HG03108 (cell line): ENCODE data around the gene TP63.

Experiments used
- ATAC-seq: cut with Tn5 transposase; IDR thresholded peaks from one replicate; pipeline ENCODE4 v1.9.1; 2021; ENCODE audit warnings: moderate library complexity; ENCODE audit not compliant: unreplicated experiment

TP63 gene

DNA sequence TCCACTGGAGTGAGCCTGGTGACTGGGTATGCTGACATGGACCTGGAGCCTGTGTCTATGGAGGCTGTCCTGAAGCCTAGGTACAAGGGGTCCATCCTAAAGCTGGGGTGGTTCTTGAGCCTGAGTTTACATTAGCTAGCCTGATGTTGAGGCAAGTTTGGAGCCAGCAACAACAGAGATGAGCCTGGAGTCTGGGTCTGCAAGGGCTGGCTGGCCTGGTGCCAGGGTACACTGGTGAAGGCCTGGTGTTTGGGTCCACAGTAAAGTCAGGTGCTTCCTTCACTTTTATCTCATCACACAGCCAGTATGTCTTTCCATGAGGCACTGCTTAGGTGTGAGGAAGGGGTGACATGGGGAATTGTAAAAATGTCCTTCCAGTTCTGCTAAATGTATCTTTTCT lies 49.5 kb downstream of the TP63 start:
- no peak for ATAC-seq

DNA sequence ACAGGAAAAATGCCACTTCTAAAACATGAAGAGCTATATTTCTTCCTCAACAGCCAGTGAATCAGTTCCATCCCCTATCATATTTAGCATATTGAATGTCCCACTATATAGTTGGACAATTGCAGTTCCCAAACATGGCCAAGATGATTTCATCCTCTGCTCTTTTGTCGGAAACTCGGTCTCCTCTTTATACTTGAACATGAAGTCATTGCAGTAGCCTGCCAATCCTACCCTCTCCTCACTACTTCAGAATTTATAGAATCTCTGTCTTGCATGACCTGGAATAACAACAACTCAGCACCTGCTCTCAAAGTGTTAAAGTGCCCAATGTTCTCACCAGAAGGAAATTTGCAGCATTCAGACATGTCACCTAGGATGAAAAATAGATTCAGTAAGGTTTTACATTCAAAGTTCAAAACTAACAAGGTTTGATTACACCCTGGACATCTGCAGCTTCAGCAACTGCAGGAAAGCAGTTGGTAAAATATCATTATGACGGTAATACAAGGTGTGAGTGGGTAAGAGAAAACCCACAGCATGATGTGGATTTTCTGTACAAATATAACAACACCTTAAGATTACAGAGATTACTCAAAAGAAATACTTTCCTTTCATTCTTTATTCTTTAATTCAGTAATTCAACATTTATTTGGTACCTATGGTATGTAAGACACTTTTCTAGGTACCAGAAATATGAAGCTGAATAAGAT lies 52.5 kb downstream of the TP63 start:
- no peak for ATAC-seq

- no peak for ATAC-seq
Observed at GRCh38 chr3:189684317-189684716, 53.1 kb downstream of the TP63 start.

GRCh38 chr3:189685291-189685690 lies 54.1 kb downstream of the TP63 start:
- ATAC-seq, result no peak

DNA sequence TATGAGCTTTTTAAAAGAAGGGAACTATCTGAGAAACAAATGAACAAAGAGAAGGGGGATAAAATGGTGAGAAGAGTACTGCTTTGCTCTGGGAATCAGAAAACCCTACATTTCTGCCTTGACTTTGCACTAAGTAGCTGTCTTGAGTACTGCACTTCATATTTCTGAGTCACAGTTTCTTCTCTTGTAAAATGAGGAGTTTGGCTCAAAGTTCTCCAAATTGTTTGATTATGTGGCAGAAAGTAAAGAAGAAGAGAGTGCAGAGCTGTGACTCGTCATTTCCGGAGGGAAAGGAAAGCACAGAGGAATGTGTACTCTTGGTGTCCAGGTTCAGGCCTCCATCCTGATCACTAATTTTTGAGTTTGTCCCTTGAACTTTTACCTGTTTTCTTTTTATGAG lies 54.7 kb downstream of the TP63 start:
- ATAC-seq, result no peak

DNA sequence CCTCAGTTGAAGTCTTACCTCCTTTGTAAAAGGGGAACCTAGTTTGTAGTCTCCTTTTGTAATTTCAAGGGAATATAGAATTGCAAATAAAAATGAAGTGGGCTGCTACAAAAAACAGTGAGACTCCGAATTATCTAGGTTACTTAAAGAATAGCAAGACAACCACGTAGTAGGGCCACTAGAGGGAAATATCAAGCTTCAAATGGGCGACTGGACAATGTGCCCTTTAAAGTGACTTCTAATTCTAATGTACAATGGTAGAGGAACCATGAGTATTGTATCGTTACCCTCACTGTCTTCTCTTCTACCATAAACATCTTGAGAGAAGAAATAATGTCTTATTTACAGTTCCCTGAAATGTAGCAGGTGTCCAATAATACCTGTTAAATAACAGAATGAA lies 56.3 kb downstream of the TP63 start:
- no peak for ATAC-seq

GRCh38 chr3:189688262-189688661 lies 57.1 kb downstream of the TP63 start:
- ATAC-seq, result peak; percentile 49

DNA sequence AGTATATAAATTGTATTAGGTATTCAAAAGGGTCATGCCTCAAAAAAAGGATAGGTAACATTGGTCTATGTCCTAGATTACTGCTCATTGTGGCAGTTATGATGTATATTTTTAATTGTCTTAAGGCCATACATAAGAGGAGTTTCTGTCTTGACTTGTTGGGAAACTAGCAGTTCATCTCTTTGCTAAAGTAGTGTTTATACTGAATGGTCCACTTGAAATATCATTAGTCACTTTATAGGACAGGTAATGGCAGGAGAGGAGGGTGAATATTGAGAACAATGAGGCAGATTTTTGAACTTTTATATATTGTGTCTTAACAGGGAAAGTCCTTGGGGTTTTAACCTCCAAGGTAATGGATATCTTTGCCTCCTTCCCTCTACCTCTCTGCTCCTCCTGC lies 58.4 kb downstream of the TP63 start:
- ATAC-seq, result no peak

DNA sequence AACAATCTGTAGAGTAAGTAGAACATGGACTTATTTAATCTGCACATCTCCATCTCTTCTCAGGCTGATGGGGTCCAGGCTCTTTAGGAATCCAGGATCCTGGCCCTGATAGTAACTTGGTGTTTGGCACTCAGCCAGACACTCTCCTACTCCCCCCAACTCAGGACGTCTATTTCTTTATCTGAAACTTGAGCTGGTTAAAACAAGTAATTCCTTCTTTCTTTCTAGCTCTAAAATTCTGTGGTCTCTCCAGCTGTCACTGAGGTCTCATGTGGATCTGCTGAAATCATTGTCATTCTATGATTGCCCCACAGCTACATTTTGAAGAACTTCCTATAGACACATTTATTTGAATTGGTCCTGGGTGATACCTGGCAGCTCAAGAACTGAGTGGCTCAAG lies 59.0 kb downstream of the TP63 start:
- ATAC-seq, result no peak

GRCh38 chr3:189690672-189691071 lies 59.5 kb downstream of the TP63 start:
- no peak for ATAC-seq

- no peak for ATAC-seq
Observed at GRCh38 chr3:189695400-189695799, 64.2 kb downstream of the TP63 start.

DNA sequence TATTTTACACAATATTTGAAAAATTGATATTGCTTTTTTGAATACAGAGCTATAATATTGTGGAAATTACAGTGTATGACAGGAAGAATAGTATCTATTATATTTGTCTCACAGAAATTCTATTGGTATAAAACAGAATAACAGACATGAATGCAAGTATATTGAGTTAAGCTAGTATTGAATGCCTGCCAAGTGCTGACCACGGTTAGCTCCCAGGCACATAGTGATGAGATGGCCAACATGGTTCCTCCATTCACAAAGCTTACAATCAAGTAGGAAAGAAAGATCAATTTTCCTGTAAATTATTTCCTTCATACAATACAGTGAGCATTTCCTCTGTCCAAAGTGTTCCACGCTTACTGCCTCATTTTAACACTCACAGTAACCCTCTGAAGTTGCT lies 67.6 kb downstream of the TP63 start:
- no peak for ATAC-seq

- ATAC-seq, result no peak
Observed at GRCh38 chr3:189699885-189700284, 68.7 kb downstream of the TP63 start.

DNA sequence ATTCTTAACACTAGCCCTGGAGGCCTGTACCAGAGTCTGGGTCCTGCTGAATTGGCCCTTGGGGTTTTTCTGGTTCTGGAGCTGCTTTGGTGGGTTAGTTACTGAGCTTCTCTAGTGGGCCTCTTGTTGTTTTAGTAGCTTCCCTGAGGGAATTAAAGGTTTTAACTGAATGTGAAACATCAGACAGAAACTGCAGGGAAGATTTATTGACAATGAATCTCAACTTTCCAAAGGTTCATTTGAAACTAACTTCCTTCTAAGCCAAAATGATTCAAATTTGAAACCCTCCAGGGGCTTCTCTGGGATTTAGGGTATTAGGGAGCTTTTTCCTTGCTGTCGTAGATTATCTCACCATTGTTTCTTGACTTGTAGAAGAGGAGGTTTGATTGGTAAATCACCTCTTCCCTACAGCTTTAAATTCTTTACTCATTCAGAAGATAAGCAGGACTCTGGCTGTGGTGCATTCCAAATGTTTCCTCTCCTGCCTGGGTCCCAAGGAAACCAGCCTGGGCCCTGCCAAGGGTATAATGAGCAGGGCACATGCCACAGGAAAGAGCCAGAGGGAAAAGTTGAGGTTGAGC lies 71.0 kb downstream of the TP63 start:
- ATAC-seq, result no peak

DNA sequence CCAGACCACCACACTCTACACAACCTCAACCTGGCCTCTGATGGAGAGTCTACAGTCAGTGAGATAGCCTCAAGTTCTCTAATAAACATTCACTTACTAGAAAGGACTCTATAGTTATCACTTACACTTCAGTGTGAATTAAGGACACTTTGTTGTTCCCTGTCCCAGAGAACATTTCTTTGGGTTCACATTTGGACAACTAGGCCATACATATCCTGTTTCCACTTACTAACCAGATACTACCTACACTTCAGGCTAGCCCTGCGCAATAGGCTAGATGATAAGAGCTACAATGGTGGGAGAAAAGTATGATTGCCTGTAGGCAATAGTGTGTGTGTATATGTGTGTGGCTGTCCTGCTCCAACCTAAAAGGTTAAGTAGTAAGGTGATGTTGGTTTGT lies 72.7 kb downstream of the TP63 start:
- no peak for ATAC-seq

DNA sequence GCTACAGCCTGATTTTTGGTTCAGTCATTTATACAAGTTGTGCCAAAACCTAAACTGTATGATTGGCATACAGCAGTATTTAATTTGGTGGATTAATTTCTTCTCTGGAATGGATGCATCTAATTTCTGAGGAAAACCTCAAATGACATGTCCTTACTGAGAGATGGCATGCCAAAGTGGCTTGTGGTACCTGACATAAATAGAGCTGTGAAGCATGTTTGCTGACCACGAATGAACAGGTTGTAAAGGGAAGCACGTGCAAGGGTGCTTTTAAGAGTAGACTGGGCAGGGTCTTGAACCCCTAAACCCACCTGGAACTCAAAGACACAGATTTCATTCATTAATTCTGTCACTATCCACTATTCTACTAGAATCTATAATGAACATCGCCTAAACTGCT lies 77.2 kb downstream of the TP63 start:
- ATAC-seq, result no peak

DNA sequence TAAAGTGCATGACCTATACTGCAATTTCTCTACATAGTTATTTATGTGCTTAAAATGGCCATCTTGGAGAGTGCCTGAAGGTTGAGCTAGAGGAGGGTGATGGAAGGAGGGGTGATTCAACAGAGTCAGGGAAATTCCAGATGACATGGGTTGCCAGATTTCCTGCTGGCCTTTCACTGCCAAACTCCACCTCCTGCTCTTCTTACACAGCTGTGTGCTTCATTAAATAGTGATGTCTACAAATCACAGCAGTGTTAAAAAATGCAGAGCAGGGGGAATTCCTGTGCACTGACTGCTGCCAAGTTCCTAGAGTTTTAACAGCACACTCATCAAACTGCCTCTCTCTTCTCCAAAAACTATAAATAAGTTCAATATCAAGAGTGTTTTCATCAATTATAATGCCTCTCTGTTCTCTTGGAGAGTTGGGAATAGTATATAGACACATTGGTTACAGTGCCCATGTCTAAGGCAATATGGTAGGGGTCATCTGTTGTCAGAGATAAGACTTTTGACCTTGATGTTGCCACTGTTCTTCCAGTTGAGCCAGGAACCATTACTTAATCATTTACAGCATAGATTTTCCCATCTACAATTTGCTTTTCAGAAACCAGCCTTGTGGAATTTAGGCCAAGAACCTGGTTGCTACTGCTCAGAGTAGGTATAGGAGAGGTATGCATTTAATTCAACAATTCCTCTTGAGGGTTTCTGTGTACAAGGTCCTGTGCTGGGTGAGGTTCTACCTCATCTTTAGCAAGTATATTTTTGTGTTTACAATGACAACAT lies 79.6 kb downstream of the TP63 start:
- no peak for ATAC-seq

- ATAC-seq, result no peak
Observed at GRCh38 chr3:189712906-189713483, 81.8 kb downstream of the TP63 start.

GRCh38 chr3:189714991-189715961 lies 84.1 kb downstream of the TP63 start:
- ATAC-seq, result no peak

DNA sequence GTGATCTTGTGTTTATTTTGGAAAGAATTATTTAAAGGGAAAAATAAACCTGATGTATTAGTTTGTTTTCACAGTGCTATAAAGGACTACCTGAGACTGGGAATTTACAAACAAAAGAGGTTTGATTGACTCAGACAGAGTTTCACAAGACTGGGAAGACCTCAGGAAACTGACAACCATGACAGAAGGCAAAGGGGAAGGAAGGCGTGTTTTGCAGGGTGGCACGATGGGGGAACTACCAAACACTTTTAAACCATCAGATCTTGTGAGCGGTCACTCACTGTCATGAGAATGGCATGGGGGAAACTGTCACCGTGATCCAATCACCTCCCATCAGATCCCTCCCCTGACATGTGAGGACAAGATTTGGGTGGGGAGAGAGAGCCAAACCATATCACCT lies 87.0 kb downstream of the TP63 start:
- ATAC-seq, result no peak
